Vagina (tissue), 2 donors: ENCODE data around the gene PTPRM. TPM values are rescaled to one million over a fixed set of nuclear protein-coding genes. Genes with fewer than 3 reads are reported as not detected.

Experiments
- DNase-seq, 2 donors: peaks; one replicate each; pipeline ENCODE4 v3.0.0-alpha.2; 2017; ENCODE audit errors: extremely low spot score in 2 of 2
- H3K27ac ChIP-seq: fragments of 200-600 bp; sonication (generic); one replicate; pipeline ENCODE4 v1.5.1; 2019
- H3K27me3 ChIP-seq: fragments of 200-600 bp; sonication (generic); one replicate; pipeline ENCODE4 v1.5.1; 2019
- H3K36me3 ChIP-seq, 2 donors: fragments of 200-600 bp; sonication (generic); one replicate each; pipeline ENCODE4 v1.5.1; 2017 to 2019
- H3K4me1 ChIP-seq: fragments of 200-600 bp; sonication (generic); one replicate; pipeline ENCODE4 v1.5.1; 2019
- H3K4me3 ChIP-seq, 2 donors: fragments of 200-600 bp; sonication (generic); 1 replicate in 1 of 2; 2 replicates in 1 of 2; pipeline ENCODE4 v1.5.1; 2016 to 2019
- H3K9me3 ChIP-seq: fragments of 200-600 bp; sonication (generic); one replicate; pipeline ENCODE4 v1.5.1; 2019
- POLR2A ChIP-seq, 2 donors: fragments of 450-650 bp; IDR thresholded peaks; one replicate each; pipeline ENCODE4 v1.6.1; 2017; ENCODE audit warnings: antibody characterized with exemption in 2 of 2, mild to moderate bottlenecking in 2 of 2, moderate library complexity in 2 of 2
- POLR2AphosphoS5 ChIP-seq, 2 donors: sonication (generic); formaldehyde crosslinking; IDR thresholded peaks; one replicate each; pipeline ENCODE4 v1.9.0; 2017; ENCODE audit warnings: antibody characterized with exemption in 2 of 2, mild to moderate bottlenecking in 2 of 2, low read depth in 1 of 2; ENCODE audit not compliant: insufficient read depth in 1 of 2
- intact Hi-C: fragments of 100-400 bp; cut with DNase I; formaldehyde crosslinking; loops from one replicate; pipeline ENCODE4 v1.15.1; 2023
- total RNA-seq: library from RNA; depleted of rRNA; stranded (reverse); fragments of >200 nt; gene quantifications from one replicate; pipeline ENCODE4 v1.2.3, GENCODE V29; 2016
- TF ChIP-seq, protein P1 (sequence below), 3 experiments: fragments of 450-650 bp in 2 of 3; fragments of 200-600 bp in 1 of 3; sonication (generic) in 1 of 3; IDR thresholded peaks; one replicate each; pipeline ENCODE4 v1.5.1; 2017 to 2019; ENCODE audit warnings: antibody characterized with exemption in 3 of 3, mild to moderate bottlenecking in 2 of 3, moderate library complexity in 2 of 3

PTPRM gene
- total RNA-seq, 1 donor from 2014 or later: 60.2 TPM

DNA sequence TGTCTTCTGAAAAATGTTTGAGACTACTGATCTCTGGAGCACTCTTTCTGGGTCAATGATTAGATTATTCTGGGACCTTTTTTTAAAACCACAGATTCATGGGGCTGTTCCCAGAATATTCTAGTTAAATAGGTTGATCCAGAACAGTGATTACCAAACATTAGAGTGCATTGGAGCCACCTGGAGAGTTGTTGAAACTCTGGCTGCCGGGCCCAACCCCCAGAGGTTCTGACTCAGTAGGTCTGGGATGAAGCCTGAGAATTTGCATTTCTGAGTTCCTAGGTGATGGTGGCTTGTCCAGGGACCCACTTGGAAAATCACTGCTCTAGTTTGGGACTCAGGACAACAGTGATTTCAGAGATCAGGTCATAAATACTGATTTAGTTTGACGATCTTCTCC lies 197.3 kb downstream of the PTPRM start:
- H3K9me3 ChIP-seq: no peaks in the 10 kb centered on the region
- H3K27me3 ChIP-seq: no peaks in the 10 kb centered on the region
- H3K27ac ChIP-seq: no peak overlapping the region
- intact Hi-C loops: no loop called here
- no peaks in the 10 kb centered on the region for H3K36me3 ChIP-seq
- DNase-seq: no peak
- H3K4me3 ChIP-seq: no peak overlapping the region
- no peaks in the 10 kb centered on the region for H3K4me1 ChIP-seq
- TF ChIP-seq, protein P1, sequence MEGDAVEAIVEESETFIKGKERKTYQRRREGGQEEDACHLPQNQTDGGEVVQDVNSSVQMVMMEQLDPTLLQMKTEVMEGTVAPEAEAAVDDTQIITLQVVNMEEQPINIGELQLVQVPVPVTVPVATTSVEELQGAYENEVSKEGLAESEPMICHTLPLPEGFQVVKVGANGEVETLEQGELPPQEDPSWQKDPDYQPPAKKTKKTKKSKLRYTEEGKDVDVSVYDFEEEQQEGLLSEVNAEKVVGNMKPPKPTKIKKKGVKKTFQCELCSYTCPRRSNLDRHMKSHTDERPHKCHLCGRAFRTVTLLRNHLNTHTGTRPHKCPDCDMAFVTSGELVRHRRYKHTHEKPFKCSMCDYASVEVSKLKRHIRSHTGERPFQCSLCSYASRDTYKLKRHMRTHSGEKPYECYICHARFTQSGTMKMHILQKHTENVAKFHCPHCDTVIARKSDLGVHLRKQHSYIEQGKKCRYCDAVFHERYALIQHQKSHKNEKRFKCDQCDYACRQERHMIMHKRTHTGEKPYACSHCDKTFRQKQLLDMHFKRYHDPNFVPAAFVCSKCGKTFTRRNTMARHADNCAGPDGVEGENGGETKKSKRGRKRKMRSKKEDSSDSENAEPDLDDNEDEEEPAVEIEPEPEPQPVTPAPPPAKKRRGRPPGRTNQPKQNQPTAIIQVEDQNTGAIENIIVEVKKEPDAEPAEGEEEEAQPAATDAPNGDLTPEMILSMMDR (IDR thresholded peaks at IDR 0.05): no peak
- TF ChIP-seq POLR2A (IDR thresholded peaks at IDR 0.05) (no peak), POLR2AphosphoS5 (IDR thresholded peaks at IDR 0.05; ENCODE audit: insufficient read depth in 1 of 2, low read depth in 1 of 2) (no peak)

DNA sequence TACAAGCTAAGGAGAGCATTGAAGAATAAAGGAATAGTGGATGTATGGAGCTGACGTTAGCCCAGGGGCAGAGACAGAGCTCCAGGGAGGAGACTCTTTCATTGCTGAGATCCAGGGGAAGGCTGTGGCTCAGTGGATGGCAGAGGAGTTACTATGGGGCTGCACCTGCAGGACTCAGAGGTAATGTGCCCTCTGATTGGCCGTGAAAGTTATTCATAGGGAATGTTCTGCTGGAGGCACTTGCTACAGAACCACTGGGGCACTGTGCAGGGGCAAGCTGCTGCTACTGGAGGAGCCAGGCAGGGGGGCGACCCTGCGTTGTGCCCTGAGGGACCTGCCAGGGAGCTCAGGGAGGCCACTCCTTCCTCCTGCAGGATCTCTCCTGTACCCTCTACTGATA lies 199.2 kb downstream of the PTPRM start:
- intact Hi-C loops: no loop called here
- no peak for TF ChIP-seq POLR2A (IDR thresholded peaks at IDR 0.05)
- H3K36me3 ChIP-seq: no peaks in the 10 kb centered on the region
- no peaks in the 10 kb centered on the region for H3K27me3 ChIP-seq
- H3K4me1 ChIP-seq: no peaks in the 10 kb centered on the region
- H3K4me3 ChIP-seq: no peak overlapping the region
- H3K9me3 ChIP-seq: no peaks in the 10 kb centered on the region
- H3K27ac ChIP-seq: no peak overlapping the region
- no peak for DNase-seq

DNA sequence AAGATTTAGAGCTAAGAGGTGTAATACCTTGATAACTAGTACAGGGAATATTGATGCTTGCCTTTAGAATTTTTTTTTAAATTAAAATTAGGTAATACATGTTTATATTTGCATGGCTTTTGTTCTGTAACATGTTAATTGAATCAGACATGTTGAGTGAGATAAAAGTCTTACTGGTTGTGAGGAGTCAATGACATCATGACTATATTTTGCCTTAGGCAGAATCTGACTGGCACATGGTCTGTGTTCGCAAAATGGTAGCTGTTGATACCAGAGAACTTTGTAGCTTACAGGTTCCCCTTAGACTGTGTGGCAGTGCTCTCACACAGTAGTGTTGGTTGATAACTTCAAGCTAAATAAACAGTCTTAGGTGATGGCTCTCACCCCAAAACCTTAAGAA lies 199.7 kb downstream of the PTPRM start:
- TF ChIP-seq, protein P1 (IDR thresholded peaks at IDR 0.05): no peak
- TF ChIP-seq POLR2AphosphoS5 (IDR thresholded peaks at IDR 0.05; ENCODE audit: insufficient read depth in 1 of 2, low read depth in 1 of 2) (no peak), POLR2A (IDR thresholded peaks at IDR 0.05) (no peak)
- H3K9me3 ChIP-seq: no peaks in the 10 kb centered on the region
- no peak overlapping the region for H3K4me3 ChIP-seq
- H3K36me3 ChIP-seq: no peaks in the 10 kb centered on the region
- no peaks in the 10 kb centered on the region for H3K27me3 ChIP-seq
- H3K27ac ChIP-seq: no peak overlapping the region
- intact Hi-C loops: no loop called here
- H3K4me1 ChIP-seq: no peaks in the 10 kb centered on the region
- no peak for DNase-seq

DNA sequence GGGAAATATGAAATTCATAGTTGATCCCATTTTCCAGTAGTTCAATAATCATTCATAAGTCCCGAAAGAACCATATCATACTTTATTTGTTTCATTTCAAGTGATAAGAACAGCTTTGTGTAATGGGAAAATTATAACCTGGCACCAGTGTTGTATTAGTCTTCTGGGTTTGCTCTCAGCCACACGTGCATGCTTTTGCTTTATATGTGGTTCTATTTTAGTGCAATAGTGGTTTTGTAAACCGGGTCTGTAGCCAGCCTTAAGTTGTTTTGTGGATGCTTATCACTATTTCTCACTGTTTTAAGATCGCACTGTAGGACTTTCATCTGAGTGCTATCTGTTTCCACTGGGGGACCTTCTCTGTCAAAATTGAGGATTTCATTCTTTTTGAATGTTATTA lies 203.8 kb downstream of the PTPRM start:
- H3K27me3 ChIP-seq: no peaks in the 10 kb centered on the region
- no peaks in the 10 kb centered on the region for H3K9me3 ChIP-seq
- TF ChIP-seq POLR2A (IDR thresholded peaks at IDR 0.05) (no peak), POLR2AphosphoS5 (IDR thresholded peaks at IDR 0.05; ENCODE audit: insufficient read depth in 1 of 2, low read depth in 1 of 2) (no peak)
- TF ChIP-seq, protein P1 (IDR thresholded peaks at IDR 0.05): no peak
- no peaks in the 10 kb centered on the region for H3K36me3 ChIP-seq
- no peak for DNase-seq
- no peaks in the 10 kb centered on the region for H3K4me1 ChIP-seq
- H3K27ac ChIP-seq: no peak overlapping the region
- H3K4me3 ChIP-seq: no peak overlapping the region
- intact Hi-C loops: no loop called here

DNA sequence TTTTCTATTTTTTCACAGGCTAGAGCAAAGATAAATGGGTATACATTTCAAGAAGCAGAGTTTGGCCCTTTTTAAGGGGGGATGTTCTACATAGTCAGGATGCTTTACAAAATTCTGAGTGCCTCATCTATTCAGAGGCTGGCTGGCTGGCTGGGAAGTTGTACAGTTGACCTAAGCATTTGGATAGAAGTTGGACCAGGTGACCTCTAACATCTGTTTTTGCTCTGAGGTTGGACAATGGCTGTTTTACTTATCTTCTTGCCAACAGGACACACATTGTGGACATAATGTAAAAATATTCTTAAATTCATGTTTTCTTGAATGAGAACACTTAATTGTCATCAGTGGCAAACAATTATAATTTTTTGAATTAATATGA lies 205.4 kb downstream of the PTPRM start:
- intact Hi-C loops: no loop called here
- Histone ChIP-seq H3K4me1 (no peaks in the 10 kb centered on the region), H3K27ac (no peak overlapping the region), H3K27me3 (no peaks in the 10 kb centered on the region), H3K9me3 (no peaks in the 10 kb centered on the region), H3K4me3 (no peak overlapping the region), H3K36me3 (no peaks in the 10 kb centered on the region)
- TF ChIP-seq POLR2AphosphoS5 (IDR thresholded peaks at IDR 0.05; ENCODE audit: insufficient read depth in 1 of 2, low read depth in 1 of 2) (no peak), POLR2A (IDR thresholded peaks at IDR 0.05) (no peak)
- TF ChIP-seq, protein P1 (IDR thresholded peaks at IDR 0.05): no peak
- DNase-seq: no peak

DNA sequence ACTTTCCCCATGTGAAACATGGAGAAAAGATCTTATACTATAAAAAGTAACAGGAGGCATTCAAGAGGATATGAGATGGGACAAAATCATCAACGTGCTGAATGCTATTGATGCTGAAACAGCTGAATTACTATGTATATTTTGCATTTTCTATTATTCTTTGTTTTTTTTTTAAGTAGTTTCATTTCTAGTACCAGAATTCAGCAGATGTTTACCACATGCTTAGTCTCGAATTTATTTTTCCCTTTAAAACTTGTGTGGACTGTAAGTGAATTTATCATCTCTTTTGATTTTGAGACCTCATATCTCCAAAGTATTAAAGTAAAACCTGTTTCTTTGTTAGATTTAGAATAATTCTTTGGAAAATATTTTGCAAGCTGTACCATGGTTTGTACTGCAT lies 205.8 kb downstream of the PTPRM start:
- no peak overlapping the region for H3K27ac ChIP-seq
- no peak for DNase-seq
- intact Hi-C loops: no loop called here
- H3K4me1 ChIP-seq: no peaks in the 10 kb centered on the region
- H3K36me3 ChIP-seq: no peaks in the 10 kb centered on the region
- TF ChIP-seq POLR2AphosphoS5 (IDR thresholded peaks at IDR 0.05; ENCODE audit: insufficient read depth in 1 of 2, low read depth in 1 of 2): no peak
- TF ChIP-seq POLR2A (IDR thresholded peaks at IDR 0.05): no peak
- H3K9me3 ChIP-seq: no peaks in the 10 kb centered on the region
- no peaks in the 10 kb centered on the region for H3K27me3 ChIP-seq
- H3K4me3 ChIP-seq: no peak overlapping the region
